Glutamatergic neuron (in vitro differentiated cells): Measurements from ENCODE around the gene SH3BP1. TPM values are rescaled to one million over a fixed set of nuclear protein-coding genes. Genes with fewer than 3 reads are reported as not detected.
A peak's percentile ranks its signal among the peaks of the same experiment; 100 is the strongest.
"Not testable (repeated sequence)": the region's sequence is repeated elsewhere in the genome, so short reads cannot be mapped to it uniquely, and the experiment has no call there.

ENCODE experiments used
- DNase-seq: peaks from one replicate; pipeline ENCODE4 v3.0.0; 2022
- H3K27ac Mint-ChIP-seq: one replicate; pipeline ENCODE4 v1.8.0; 2020; ENCODE audit warnings: mild to moderate bottlenecking, mixed read lengths, inconsistent platforms; ENCODE audit not compliant: unreplicated experiment
- H3K27me3 Mint-ChIP-seq: one replicate; pipeline ENCODE4 v1.8.0; 2020; ENCODE audit warnings: mild to moderate bottlenecking, moderate library complexity, mixed read lengths, inconsistent platforms; ENCODE audit not compliant: unreplicated experiment
- H3K36me3 Mint-ChIP-seq: one replicate; pipeline ENCODE4 v1.8.0; 2020; ENCODE audit warnings: mild to moderate bottlenecking, mixed read lengths, inconsistent platforms; ENCODE audit not compliant: unreplicated experiment
- H3K4me1 Mint-ChIP-seq: one replicate; pipeline ENCODE4 v1.8.0; 2020; ENCODE audit warnings: mild to moderate bottlenecking, low read depth, mixed read lengths, inconsistent platforms; ENCODE audit not compliant: unreplicated experiment
- H3K4me3 Mint-ChIP-seq: one replicate; pipeline ENCODE4 v1.8.0; 2020; ENCODE audit warnings: mild to moderate bottlenecking, mixed read lengths, inconsistent platforms; ENCODE audit not compliant: unreplicated experiment
- H3K9me3 Mint-ChIP-seq: one replicate; pipeline ENCODE4 v1.8.0; 2020; ENCODE audit warnings: mild to moderate bottlenecking, moderate library complexity, mixed read lengths, inconsistent platforms; ENCODE audit not compliant: unreplicated experiment
- CTCF ChIP-seq: fragments of 200-600 bp; sonication (generic); IDR thresholded peaks from one replicate; pipeline ENCODE4 v1.5.0; 2021; ENCODE audit not compliant: partially characterized antibody, unreplicated experiment
- total RNA-seq: library from RNA; stranded (reverse); fragmentation: NEBNext Ultra II Directional; extraction: Animal tissue kit (Norgen Biotek cat#: 25700); gene quantifications from one replicate; pipeline ENCODE4 v1.2.1, GENCODE V29; 2021; ENCODE audit not compliant: unreplicated experiment

Gene SH3BP1
- total RNA-seq, 1 donor from 2014 or later = 12.7 TPM

- no peak for TF ChIP-seq CTCF
- H3K4me1 Mint-ChIP-seq = peaks cover 8% of the 10 kb centered on the region
- H3K9me3 Mint-ChIP-seq = peaks cover 2% of the 10 kb centered on the region
- H3K36me3 Mint-ChIP-seq = no peaks in the 10 kb centered on the region
- peak overlapping the region; percentile 62 for H3K4me3 Mint-ChIP-seq
- no peak for DNase-seq
- peaks cover 3% of the 10 kb centered on the region for H3K27me3 Mint-ChIP-seq
- no peak overlapping the region for H3K27ac Mint-ChIP-seq
Measured at GRCh38 chr22:37601203-37601539, 38.3 kb upstream of the SH3BP1 start.

- H3K4me1 Mint-ChIP-seq = peaks cover 8% of the 10 kb centered on the region
- DNase-seq = no peak
- no peaks in the 10 kb centered on the region for H3K36me3 Mint-ChIP-seq
- no peak for TF ChIP-seq CTCF
- H3K4me3 Mint-ChIP-seq = peak overlapping the region; percentile 36
- H3K27ac Mint-ChIP-seq = no peak overlapping the region
- H3K27me3 Mint-ChIP-seq = peaks cover 3% of the 10 kb centered on the region
- H3K9me3 Mint-ChIP-seq = peaks cover 2% of the 10 kb centered on the region
Measured at GRCh38 chr22:37601540-37602442, 37.7 kb upstream of the SH3BP1 start.

GRCh38 chr22:37602546-37603277 lies 36.8 kb upstream of the SH3BP1 start:
- not testable (repeated sequence) for H3K9me3 Mint-ChIP-seq, H3K27ac Mint-ChIP-seq

GRCh38 chr22:37604074-37604473 lies 35.4 kb upstream of the SH3BP1 start:
- no peak overlapping the region for H3K4me3 Mint-ChIP-seq
- no peaks in the 10 kb centered on the region for H3K36me3 Mint-ChIP-seq

More at GRCh38 chr22:37602546-37603277, 36.8 kb upstream of the SH3BP1 start:
- not testable (repeated sequence) for H3K4me3 Mint-ChIP-seq, H3K27me3 Mint-ChIP-seq, DNase-seq, H3K36me3 Mint-ChIP-seq
- peaks cover 10% of the 10 kb centered on the region for H3K4me1 Mint-ChIP-seq

GRCh38 chr22:37604875-37605274 lies 34.6 kb upstream of the SH3BP1 start:
- TF ChIP-seq CTCF = no peak
- no peak for DNase-seq
- Mint-ChIP-seq H3K4me1 (peaks cover 13% of the 10 kb centered on the region), H3K27ac (no peak overlapping the region), H3K9me3 (peaks cover 10% of the 10 kb centered on the region), H3K27me3 (peaks cover 10% of the 10 kb centered on the region), H3K36me3 (no peaks in the 10 kb centered on the region), H3K4me3 (no peak overlapping the region)

More at GRCh38 chr22:37604074-37604473, 35.4 kb upstream of the SH3BP1 start:
- Mint-ChIP-seq H3K27me3 (peaks cover 8% of the 10 kb centered on the region), H3K9me3 (peaks cover 6% of the 10 kb centered on the region), H3K4me1 (peaks cover 13% of the 10 kb centered on the region), H3K27ac (no peak overlapping the region)
- no peak for DNase-seq
- no peak for TF ChIP-seq CTCF
